ENCODE results near the gene RAB11FIP3.

GRCh38 chr16:477301-478157 is 52.1 kb downstream of the RAB11FIP3 start:
- TF ChIP-seq, protein P1, sequence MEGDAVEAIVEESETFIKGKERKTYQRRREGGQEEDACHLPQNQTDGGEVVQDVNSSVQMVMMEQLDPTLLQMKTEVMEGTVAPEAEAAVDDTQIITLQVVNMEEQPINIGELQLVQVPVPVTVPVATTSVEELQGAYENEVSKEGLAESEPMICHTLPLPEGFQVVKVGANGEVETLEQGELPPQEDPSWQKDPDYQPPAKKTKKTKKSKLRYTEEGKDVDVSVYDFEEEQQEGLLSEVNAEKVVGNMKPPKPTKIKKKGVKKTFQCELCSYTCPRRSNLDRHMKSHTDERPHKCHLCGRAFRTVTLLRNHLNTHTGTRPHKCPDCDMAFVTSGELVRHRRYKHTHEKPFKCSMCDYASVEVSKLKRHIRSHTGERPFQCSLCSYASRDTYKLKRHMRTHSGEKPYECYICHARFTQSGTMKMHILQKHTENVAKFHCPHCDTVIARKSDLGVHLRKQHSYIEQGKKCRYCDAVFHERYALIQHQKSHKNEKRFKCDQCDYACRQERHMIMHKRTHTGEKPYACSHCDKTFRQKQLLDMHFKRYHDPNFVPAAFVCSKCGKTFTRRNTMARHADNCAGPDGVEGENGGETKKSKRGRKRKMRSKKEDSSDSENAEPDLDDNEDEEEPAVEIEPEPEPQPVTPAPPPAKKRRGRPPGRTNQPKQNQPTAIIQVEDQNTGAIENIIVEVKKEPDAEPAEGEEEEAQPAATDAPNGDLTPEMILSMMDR (conservative IDR thresholded peaks at IDR 0.05; ENCODE audit: low read depth, low read length), result no peak
- TF ChIP-seq EZH2 (IDR thresholded peaks at IDR 0.05; ENCODE audit: low read length, unreplicated experiment) (no peak), EZH2phosphoT487 (IDR thresholded peaks at IDR 0.05; ENCODE audit: borderline replicate concordance, low read length) (no peak)
